ENCODE data around the gene UFM1. TPM values are rescaled to one million over a fixed set of nuclear protein-coding genes. Genes with fewer than 3 reads are reported as not detected.

The UFM1 gene
- total RNA-seq, 1 donor = 134 TPM

DNA sequence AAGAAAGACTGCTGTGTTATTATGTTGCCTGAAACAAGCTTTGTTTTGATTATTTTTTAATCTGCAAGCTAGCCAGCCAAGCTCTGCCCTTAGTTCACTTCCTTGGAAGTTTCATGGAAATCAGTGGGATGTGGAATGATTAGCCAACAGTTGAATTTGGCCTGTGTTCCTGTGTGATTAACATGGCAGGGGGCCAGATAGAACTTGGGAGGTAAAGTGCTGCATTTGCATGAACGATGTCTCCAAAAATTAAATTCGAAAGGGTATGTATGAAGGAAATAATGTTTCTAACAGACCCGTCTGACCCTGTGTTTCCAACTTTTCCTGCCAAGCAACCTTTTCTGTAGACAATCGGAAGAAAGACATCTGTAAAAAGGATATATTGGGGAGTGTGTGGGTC lies 32.2 kb downstream of the UFM1 start:
- no peak for TF ChIP-seq CTCF (IDR thresholded peaks at IDR 0.05; ENCODE audit: insufficient read depth, low read length)
- no peak for DNase-seq (ENCODE audit: low read depth)
- no peak overlapping the region for H3K4me3 ChIP-seq (ENCODE audit: low read depth, low read length)

- no peak for TF ChIP-seq CTCF (IDR thresholded peaks at IDR 0.05; ENCODE audit: insufficient read depth, low read length)
- DNase-seq (ENCODE audit: low read depth) = no peak
- H3K4me3 ChIP-seq (ENCODE audit: low read depth, low read length) = no peak overlapping the region
Observed at GRCh38 chr13:38382946-38383345, 33.3 kb downstream of the UFM1 start.

DNA sequence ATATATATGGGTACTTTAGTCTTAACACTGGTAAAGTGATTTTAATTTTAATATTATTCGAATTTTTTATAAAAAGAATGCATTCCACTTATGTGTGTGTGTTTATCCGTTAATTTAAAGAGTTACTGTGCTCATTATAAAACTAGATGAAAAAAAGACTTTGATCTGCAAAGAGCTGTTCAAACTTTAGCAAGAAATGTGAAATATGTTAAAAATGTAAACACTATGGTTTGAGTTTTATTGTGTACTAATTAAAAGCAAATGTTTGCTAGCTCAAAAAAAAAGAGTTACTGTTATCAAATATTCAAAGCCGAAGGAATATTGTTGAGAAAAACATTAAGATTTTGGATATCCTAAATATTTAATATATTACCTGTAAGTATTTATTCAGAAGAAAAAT lies 34.5 kb downstream of the UFM1 start:
- no peak overlapping the region for H3K4me3 ChIP-seq (ENCODE audit: low read depth, low read length)
- TF ChIP-seq CTCF (IDR thresholded peaks at IDR 0.05; ENCODE audit: insufficient read depth, low read length) = no peak
- no peak for DNase-seq (ENCODE audit: low read depth)

GRCh38 chr13:38385153-38385891 lies 35.7 kb downstream of the UFM1 start:
- no peak for TF ChIP-seq CTCF (IDR thresholded peaks at IDR 0.05; ENCODE audit: insufficient read depth, low read length)
- no peak for DNase-seq (ENCODE audit: low read depth)
- no peak overlapping the region for H3K4me3 ChIP-seq (ENCODE audit: low read depth, low read length)

- no peak for DNase-seq (ENCODE audit: low read depth)
- TF ChIP-seq CTCF (IDR thresholded peaks at IDR 0.05; ENCODE audit: insufficient read depth, low read length) = no peak
- H3K4me3 ChIP-seq (ENCODE audit: low read depth, low read length) = no peak overlapping the region
Observed at GRCh38 chr13:38386421-38386820, 36.8 kb downstream of the UFM1 start.

DNA sequence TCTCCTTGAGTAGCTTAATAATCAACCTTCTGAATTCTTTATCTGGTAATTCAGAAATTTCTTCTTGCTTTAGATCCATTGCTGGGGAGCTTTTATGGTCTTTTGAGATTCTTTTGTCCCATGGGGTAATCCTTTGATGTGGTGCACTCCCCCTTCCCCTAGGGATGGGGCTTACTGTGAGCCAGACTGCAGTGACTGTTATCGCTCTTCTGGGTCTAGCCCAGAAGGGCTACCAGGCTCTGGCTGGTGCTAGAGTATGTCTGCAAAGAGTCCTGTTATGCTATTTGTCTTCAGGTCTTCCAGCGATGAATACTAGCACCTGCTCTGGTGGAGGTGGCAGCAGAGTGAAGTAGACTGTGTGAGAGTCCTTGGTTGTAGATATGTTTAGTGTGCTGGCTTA lies 41.7 kb downstream of the UFM1 start:
- no peak overlapping the region for H3K4me3 ChIP-seq (ENCODE audit: low read depth, low read length)
- no peak for DNase-seq (ENCODE audit: low read depth)
- no peak for TF ChIP-seq CTCF (IDR thresholded peaks at IDR 0.05; ENCODE audit: insufficient read depth, low read length)

All from fibroblast of the aortic adventitia (primary cell).